Skin of body (tissue), 2 donors: ENCODE measurements around the gene PRPF18. TPM values are rescaled to one million over a fixed set of nuclear protein-coding genes. Genes with fewer than 3 reads are reported as not detected.

Source experiments
- DNase-seq: peaks from one replicate; lab custom pipeline; 2025; lab: John Stamatoyannopoulos, UW
- total RNA-seq: library from RNA; depleted of rRNA; stranded (reverse); fragments of >200 nt; gene quantifications from one replicate; pipeline ENCODE4 v1.2.3, GENCODE V29; 2014

Gene PRPF18
- total RNA-seq, 1 donor from 2014 or later = 30.1 TPM

GRCh38 chr10:13604357-13605040, 17.7 kb downstream of the PRPF18 start:
- no peak for DNase-seq

DNA sequence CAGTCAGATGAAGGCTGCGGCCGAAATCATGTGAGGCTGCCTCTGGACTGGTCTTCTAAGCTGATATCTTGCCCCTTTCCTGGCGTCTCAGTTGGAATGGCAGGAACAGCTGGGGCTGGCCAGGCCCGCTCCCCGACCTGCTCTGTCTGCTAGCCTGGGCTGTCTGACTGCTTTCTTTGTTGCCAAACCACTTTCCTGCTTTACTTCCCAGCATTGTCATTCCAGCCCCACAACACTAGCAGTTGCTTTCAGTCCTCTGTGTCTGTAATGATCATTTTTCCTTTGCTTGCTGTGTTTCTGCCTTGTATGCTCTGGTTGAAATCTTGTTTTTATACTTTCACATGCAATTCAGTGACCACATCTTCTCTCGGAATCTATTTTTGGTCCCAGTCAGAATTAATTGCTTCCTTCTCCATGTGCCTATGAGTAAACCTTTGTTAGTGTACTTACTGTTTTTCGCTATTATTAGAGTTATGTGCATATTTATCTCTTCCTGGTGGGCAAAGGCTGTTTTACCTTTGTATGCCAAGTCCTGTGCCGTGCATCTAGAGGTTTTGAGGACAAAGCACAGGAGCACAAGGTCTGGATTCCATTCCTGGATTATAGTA, 21.6 kb downstream of the PRPF18 start:
- DNase-seq = no peak

DNA sequence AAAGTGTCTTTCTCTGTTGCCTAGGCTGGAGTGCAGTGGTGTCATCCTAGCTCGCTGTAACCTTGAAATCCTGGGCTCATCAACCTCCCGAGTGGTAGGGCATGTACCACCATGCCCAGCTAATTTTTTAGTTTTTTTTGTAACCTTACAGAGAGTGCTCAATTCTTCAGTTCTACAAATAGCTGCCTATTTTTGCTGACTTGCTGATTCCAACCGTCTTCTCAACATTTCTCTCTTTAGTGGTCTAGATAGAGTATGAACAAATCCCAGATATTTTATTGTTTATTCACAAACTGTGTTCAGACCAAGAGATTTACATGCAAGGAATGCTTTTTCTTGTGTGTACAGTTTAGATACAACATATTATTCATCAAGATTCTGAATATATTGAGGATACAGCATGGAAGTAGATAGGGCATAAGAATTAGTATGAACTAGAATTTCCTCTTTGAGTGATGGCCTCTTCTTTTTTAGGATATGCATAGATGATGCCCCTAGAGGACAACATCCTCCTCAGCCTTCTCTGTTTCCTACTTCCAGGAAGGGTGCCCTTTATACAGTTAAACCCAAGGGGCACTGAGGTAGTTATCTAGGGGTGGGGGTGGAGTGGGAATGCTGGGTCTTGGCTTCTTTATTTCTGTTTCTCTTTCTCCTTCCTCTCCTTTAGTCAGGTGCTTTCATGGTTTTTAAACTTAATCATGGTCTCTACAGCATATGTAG, 26.0 kb downstream of the PRPF18 start:
- no peak for DNase-seq

DNA sequence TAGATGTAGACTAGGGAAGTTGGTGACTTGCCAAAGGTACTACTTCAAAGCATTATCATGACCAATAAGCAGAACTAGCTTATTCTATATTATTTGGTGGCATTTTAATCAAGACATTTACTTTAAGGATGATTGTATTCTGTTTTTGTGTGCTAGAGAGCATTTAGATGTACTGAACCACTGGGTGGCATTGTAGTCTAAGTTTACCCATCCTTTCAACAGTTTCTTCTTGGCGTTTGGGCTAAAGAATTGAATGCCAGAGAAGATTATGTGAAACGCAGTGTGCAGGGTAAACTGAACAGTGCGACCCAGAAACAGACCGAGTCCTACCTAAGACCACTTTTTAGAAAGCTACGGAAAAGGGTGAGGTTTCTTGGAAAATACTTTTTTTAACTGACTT, 26.8 kb downstream of the PRPF18 start:
- DNase-seq = peak; percentile 39

DNA sequence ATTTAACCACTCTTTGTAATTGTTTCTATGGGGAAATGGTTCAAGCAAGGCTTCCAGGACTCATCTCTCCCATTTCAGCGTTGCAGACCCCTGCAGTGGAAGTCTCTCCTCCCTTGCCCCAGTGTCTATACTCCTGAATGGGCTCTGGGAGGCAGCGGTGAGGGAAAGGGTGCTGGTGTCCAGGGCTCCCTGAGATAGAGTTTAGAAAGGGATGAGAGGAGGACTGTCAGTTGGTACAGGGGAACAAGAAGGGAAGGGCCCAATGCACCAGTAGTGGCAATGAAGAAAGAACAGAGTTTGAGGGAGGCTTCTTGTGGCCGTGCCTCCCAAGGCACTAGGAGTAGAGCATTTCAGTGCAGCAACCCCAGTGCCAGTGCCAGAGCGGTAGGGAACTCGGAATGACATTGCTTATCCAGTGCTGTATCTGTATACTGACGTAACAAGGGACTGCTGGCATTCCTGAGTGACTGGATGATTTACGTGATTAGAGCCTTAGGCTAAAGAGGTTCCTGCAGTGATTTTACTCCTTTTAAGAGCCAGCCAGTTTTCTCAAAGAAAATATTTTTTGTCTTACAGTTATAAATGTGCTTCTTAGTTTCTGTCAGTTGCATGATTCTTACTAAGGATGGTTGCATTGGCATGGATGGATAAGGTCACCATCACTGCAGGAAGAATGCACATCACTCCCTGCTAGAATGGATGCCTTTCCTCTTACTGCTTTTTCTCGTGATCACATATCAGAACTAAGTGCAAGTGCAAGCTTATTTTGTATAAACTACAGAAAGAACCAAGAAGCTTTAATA, 28.0 kb downstream of the PRPF18 start:
- DNase-seq = no peak

- no peak for DNase-seq
These were observed 29.0 kb downstream of the PRPF18 start for GRCh38 chr10:13615650-13616300.

DNA sequence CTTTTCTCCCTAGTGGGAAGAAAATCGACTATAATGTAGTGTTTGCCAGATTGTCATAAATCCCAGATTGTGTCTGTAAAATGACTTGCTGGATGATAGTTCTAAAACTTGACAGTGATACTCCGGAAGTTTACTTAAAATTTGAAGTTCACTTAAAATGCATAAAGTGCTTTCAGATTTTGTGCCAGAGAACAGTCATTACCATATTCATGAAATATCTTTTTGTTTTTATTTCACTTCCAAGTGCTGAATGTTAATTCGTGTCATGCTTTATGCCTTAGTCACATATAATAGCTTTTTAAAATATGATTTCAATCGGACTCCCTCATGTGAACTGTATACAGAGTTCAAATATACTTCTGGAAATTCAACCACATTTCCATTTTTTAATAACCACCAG, 30.4 kb downstream of the PRPF18 start:
- peak; percentile 41 for DNase-seq

GRCh38 chr10:13621931-13622330, 35.2 kb downstream of the PRPF18 start:
- no peak for DNase-seq

- no peak for DNase-seq
These were observed 37.9 kb downstream of the PRPF18 start for GRCh38 chr10:13624630-13625029.

DNA sequence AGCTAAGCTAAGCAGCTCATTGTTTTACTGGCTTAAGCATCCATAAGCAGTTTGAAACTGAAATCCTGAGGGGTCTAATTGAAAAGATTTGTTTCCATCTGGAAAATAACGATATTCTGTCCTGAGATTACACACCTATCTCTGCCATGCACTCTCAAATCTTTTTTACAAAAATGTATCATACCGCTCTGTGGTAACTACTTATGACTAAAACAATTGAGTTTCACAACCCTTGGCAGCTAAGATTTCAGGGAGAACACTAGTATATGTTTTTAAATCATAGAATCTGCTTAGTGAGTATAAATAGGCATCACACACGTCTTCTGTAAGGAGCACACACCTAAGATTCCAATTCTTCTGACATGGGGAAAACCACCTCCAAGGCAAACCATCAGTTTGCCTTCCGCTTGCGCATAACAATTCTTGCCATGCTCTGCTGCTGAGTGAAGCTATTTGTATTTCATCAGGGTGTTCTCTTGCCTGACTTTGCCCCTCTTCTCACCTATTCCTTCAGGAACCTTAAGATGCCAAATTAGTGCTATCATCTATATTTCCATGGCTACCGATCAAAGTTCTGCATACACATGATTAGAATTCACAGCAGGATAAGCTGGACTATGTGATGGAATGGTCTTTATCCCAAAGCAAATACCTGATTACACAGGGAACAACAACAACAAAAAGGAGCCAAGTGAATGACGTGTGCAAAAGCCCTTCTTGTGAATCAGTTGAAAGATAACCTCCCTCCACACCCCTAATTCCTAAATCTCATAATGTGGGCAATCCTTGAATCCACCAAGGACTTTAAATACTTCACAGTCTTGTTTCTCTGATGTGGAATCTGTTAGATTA, 40.9 kb downstream of the PRPF18 start:
- no peak for DNase-seq

GRCh38 chr10:13628661-13629060, 41.9 kb downstream of the PRPF18 start:
- no peak for DNase-seq

DNA sequence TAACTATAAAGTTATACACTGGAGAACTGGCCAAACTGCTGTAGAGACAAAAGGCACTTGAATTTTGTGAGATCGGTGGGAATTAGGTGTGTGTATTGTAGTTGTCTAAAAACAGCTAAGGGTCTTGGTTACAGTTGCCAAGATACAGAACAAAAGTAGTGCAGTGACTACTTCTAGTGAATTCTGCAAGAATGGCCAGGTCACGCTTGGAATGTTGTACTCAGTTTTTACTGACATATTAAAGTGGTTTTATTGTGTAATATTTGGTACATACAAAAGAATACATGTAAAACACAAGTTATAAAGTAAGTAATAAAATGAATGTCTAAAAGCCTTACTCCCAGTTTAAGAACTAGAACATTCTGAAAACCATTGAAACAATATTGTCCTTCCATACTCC, 42.4 kb downstream of the PRPF18 start:
- no peak for DNase-seq

DNA sequence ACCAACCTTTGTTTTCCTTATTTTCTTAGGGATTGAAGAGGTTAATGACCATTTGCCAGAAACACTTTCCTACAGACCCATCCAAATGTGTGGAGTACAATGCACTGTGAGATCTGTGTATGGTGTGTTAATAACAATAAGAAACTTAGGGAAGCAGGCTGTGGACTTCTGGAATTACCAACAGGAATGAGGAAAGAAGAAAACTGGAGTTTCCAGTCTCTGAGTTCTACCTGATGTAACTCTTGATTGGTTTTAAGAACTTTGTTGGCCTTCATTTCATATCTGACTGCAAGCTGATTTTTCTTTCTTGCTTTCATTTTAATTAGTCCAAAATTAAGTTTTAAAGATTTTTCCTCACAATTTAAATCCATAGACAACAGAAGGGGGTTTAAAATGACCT, 43.5 kb downstream of the PRPF18 start:
- DNase-seq = no peak

DNA sequence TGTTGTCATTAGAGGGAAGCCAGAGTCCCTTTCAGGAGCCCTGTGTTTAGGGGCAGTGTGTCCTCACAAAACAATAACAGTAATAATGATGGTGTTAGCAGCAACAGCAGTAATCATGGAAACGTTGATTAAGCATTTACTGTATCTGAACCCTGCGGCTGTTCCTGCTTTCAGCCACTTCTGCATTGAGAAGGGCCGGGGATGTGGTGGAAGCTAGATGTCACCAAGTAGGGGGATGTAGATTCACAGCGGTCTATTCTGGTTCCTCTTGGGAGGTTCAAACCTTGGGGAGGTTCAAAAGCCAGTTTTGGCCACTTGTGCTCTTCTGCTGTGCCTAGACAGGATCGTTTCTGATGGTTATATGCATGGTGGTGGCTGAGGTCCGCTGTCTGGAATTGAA, 44.8 kb downstream of the PRPF18 start:
- DNase-seq = no peak

GRCh38 chr10:13632440-13632839, 45.7 kb downstream of the PRPF18 start:
- DNase-seq = no peak

GRCh38 chr10:13632884-13633440, 46.2 kb downstream of the PRPF18 start:
- DNase-seq = no peak

- DNase-seq = peak; percentile 86
These were observed 46.9 kb downstream of the PRPF18 start for GRCh38 chr10:13633689-13634088.

- no peak for DNase-seq
These were observed 47.4 kb downstream of the PRPF18 start for GRCh38 chr10:13634207-13634606.

DNA sequence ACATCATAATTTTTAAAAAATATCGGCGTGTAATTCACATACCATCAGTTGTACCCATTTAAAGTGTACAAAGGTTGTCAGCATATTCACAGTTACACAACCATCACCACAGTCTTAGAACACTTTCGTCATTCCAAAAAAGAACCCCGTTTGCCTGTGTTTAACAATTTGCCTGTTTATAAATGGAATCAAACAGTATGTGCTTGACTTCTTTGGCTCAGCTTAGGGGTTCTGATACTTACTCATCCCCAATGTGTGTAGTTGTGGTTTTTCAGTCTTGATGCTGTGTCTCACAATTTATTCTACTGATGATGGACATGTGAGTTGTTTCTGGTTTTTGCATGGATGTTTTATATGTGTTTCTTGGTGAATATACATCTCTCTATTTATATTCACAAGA, 50.0 kb downstream of the PRPF18 start:
- no peak for DNase-seq

GRCh38 chr10:13637303-13637856, 50.6 kb downstream of the PRPF18 start:
- no peak for DNase-seq
